GM21447 (cell line): ENCODE measurements around the gene RNASEH2C.
A peak's percentile ranks its signal among the peaks of the same experiment; 100 is the strongest.
"Not testable (repeated sequence)": the region's sequence is repeated elsewhere in the genome, so short reads cannot be mapped to it uniquely, and the experiment has no call there.

ENCODE experiments used
- ATAC-seq: cut with Tn5 transposase; IDR thresholded peaks from one replicate; pipeline ENCODE4 v1.9.1; 2021; ENCODE audit not compliant: unreplicated experiment

The RNASEH2C gene

DNA sequence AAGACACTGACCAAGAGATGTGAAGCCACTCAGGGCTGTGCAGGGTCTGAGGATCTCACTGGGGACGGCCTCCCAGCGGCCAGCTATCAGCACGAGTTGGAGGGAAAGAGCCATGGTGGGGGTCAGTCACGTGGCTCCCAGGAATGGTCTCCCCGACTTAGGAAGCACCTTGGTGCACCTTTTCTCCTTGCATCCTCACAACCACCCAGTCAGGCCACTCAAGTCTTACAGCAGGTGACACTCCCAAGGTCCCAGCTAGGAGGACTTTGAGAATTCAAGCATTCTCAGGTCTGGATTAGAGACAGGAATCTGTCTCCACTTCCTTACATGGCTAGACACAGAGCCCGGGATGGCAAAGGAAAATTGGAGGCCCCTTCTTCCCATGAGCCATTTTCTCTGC lies 2.7 kb downstream of the RNASEH2C start:
- no peak for ATAC-seq

DNA sequence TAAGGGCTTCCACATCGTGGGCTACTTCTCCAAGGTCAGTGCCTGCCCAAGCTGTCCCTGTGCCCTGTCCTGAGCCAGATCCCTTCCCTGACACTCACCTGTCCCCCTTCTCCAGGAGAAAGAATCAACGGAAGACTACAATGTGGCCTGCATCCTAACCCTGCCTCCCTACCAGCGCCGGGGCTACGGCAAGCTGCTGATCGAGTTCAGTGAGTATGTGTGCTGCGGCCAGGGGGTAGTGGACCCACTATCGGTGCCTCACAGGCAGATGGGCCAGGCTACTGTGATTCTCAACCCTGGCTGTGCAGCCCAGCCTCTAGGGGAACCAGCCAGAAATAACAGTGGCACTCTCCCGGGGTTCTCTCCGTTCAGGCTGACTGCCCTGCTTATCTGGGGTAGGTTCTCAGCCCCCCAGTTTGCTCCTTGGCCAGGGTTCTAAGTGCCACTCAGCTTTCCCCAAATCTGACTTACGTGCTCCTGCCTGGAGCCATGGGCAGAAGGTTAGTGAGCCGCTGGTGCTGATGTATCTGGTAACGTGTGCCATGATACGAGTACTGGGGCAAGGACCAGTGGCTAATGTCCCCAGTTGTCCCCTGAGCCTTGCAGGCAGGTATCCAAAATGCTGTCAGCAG lies 3.7 kb downstream of the RNASEH2C start:
- no peak for ATAC-seq

DNA sequence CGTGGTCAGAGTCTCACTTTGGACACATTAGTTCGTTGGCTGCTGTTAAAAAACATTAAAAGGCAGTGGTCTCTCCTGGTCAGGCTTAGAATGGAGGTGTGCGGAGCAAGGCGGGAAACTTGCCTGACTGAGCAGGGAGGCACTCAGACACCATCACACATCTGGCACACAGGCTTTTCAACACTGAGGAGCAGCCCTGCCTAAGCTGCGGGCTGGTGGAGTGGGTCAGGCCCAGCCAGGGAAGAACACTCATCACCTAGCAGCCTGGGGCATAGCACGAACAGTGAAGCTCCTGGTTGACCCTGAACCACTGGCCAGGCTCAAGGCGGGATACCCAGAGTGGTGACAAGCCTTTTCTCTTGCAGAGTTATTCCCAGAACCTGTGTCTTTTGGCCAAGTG lies 4.3 kb downstream of the RNASEH2C start:
- ATAC-seq, result no peak

DNA sequence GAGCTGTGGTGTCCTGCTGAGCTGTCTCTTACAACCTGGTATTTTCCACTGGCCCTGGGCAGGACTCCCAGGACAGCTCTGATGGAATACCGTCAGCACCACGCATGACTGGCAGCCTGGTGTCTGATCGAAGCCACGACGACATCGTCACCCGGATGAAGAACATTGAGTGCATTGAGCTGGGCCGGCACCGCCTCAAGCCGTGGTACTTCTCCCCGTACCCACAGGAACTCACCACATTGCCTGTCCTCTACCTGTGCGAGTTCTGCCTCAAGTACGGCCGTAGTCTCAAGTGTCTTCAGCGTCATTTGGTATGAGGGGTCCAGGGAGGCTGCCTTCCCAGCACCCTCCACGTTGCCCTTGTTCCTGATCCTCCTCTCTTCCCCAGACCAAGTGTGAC lies 6.2 kb downstream of the RNASEH2C start:
- ATAC-seq, result no peak

DNA sequence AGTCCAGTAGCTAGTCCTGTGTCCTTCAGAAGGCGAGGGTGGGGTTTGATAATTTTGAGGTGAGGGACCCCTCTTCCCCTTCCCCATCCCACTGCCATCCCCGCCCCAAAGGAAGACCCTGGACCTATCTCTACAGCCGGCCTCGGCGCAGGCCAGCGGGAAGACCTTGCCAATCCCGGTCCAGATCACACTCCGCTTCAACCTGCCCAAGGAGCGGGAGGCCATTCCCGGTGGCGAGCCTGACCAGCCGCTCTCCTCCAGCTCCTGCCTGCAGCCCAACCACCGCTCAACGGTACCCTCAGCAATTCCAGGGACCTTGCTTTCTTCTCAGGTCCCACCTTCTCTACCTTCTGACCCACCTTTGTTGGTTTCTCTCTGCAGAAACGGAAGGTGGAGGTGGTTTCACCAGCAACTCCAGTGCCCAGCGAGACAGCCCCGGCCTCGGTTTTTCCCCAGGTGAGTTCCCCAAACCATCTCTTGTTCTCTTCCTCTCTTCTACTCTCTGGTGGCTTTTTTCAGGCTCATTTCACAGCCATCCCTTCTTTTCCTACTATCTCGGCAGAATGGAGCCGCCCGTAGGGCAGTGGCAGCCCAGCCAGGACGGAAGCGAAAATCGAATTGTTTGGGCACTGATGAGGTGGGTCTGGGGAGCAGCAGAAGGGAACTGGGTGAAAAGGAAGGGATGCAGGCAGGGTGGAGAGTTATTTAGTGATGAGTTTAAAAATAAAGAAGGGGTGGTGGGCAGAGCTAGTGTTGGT lies 7.2 kb downstream of the RNASEH2C start:
- no peak for ATAC-seq

DNA sequence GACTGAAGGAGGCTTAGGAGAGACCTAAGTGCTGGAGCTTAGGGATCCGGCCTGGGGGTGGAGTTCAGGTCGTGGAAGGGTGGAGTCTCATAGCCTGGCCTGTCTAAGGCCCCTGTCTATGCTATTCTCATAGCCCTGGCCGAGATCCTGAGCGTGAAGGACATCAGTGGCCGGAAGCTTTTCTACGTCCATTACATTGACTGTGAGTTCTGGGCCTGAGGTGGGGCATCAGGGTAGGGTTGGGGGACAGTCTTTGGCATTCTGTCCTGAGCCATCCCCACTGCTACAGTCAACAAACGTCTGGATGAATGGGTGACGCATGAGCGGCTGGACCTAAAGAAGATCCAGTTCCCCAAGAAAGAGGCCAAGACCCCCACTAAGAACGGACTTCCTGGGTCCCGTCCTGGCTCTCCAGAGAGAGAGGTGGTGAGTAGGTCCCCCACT lies 7.9 kb downstream of the RNASEH2C start:
- no peak for ATAC-seq

DNA sequence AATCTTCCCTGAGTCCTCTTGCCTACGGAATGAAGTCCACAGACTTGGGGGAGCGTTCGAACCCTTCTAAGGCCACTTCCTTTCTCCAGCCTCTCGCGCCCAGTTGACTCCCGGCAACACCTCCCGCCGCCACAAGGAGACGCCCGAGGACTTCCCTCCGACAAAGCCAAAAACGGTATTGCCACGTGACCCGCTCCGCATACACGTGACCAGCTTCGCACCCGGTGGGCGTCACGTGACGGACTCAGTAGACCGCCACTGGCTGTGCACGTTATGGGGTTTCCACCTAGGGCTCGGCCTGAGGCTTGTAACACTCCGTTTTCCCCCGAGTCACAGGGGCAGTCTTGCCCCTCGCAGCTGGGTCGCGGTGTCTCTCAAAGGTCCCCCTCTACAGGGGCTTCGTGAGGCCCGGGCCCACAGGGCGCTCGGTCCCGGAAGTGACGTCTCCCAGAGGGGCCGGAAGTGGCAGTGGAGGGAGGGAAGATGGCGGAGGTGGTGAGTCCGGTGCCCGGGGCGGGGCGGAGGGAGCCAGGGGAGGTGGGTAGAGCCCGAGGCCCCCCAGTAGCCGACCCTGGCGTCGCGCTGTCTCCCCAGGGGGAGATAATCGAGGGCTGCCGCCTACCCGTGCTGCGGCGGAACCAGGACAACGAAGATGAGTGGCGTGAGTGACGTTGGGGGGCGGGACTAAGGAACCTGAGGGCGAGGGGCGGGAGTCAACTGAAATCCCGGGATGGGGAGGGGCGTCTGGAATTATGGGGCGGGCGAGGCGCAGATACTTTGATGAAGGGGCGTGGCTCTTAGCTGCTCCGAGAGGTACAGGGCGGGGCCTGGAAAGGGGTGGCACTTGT lies 8.6 kb downstream of the RNASEH2C start, which contains the start of gene KAT5:
Gene KAT5, plus strand, starts transcription at position 468 of the 848 bp plus-strand sequence. Its CDS starts 16 bp downstream, at position 484.
- peak; percentile 78 for ATAC-seq

DNA sequence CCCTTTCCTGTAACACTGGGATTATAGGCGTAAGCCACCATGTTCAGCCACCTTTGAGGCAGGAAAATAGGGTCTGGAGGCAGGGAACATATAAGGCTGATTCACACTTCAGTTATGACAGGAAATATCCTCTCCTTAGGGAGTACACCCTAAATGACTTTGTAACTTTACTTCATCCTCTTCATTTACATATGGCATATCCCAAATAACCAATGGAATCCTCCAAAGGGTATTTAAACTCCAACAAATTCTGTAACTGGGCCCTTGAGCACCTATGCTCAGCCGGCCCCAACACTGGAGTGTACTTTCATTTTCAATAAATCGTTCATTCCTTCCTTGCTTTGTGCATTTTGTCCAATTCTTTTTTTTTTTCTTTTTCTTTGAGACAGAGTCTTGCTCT lies 10.2 kb downstream of the RNASEH2C start:
- ATAC-seq, result no peak

DNA sequence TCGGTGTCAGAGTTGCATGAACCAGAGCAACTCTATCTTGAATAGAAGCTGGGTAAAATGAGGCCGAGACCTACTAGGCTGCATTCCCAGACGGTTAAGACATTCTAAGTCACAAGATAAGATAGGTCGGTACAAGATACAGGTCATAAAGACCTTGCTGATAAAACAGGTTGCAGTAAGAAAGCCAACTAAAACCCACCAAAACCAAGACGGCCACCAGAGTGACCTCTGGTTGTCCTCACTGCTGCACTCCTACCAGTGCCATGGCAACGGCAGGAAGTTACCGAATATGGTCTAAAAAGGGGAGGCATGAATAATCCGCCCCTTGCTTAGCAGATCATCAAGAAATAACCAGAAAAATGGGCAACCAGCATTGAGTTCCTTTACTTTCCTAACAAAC lies 10.9 kb downstream of the RNASEH2C start:
- no peak for ATAC-seq

DNA sequence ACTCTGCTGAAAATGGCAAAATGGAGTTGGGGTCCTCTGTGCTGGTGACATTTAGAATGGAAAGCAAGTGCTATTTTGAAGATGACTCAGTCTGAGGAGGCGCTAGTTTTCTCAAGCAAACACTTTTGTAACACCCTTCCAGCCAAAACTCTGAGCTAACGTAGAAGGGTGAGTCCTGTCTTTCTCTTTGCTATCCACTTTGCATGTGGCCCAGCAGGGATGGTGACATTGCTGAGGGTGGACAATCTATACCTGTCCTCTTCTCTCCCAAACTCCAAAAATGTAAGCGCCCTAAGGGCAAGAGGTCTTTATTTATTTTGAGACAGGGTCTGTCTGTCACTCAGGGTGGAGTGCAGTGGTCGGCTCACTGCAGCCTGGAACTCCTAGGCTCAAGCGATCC lies 12.1 kb downstream of the RNASEH2C start:
- ATAC-seq, result no peak

DNA sequence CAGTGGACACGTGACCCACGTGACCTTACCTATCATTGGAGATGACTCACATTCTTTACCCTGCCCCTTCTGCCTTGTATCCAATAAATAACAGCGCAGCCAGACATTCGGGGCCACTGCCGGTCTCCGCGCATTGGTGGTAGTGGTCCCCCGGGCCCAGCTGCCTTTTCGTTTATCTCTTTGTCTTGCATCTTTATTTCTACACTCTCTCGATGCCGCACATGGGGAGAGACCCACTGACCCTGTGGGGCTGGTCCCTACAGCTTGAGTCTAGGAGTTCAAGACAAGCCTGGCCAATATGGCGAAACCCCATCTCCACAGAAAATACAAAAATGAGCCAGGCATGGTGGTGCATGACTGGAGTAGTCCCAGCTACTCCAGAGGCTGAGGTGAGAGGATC lies 13.6 kb downstream of the RNASEH2C start:
- not testable (repeated sequence) for ATAC-seq

DNA sequence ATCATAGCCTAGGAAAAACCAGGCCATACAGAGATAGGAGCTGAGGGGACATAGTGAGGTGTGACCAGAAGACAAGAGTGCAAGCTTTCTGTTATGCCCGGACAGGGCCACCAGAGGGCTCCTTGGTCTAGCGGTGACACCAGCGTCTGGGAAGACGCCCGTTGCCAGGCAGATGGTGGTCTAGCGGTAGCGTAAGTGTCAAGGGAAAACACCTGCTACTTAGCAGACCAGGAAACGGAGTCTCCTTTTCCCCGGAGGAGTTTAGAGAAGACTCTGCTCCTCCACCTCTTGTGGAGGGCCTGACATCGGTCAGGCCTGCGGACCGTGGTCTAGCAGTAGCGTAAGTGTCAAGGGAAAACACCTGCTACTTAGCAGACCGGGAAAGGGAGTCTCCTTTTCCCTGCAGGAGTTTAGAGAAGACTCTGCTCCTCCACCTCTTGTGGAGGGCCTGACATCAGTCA lies 14.3 kb downstream of the RNASEH2C start:
- ATAC-seq, result not testable (repeated sequence)

DNA sequence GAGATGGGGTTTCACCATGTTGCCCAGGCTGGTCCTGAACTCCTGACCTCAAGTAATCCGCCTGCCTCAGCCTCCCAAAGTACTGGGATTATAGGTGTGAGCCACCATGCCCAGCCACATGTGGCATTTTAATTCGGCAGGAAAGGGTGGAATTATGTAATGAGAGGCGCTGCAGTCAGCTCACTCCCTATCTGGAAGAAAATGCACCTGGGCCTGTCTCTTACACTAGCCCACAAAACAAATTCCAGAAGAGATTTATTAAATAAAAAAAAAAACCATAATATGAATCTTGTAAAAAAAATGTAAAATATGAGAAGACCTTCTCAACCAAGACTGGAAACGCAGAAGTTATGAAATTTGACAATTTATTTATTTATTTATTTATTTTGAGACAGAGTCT lies 16.8 kb downstream of the RNASEH2C start:
- ATAC-seq, result no peak

DNA sequence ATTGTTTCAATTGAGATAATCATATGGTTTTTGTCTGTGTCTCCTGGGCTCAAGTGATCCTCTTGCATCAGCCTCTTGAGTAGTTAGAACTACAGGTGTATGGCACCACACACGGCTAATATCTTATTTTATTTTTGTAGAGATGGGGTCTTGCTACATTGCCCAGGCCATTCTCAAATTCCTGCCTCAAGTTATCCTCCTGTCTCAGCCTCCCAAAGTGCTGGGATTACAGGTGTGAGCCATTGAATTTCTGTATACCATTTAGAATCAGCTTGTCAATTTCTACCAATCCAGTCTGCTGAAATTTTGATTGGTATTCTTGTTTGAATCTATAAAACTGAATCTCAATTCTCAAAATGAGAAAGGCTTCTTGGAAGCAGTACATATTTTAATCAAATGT lies 18.9 kb downstream of the RNASEH2C start:
- ATAC-seq, result no peak

DNA sequence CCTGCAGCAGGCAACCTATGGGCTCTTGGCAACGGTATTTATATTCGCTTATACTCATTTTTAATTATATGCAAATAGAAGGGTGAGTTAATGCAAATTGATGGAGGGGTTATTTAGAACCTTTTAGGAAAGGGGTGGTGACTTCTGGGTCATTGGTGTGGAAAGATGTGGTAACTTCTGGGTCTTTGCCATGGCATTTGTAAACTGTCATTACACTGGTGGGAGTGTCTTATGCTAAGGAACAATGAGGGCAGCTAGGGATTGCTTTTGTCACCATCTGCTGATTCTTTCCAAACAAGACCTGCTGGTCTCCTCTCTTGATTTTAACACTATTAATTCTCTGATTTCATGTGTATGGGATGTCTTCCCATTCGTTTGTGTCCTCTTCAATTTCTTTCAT lies 20.2 kb downstream of the RNASEH2C start:
- ATAC-seq, result no peak

DNA sequence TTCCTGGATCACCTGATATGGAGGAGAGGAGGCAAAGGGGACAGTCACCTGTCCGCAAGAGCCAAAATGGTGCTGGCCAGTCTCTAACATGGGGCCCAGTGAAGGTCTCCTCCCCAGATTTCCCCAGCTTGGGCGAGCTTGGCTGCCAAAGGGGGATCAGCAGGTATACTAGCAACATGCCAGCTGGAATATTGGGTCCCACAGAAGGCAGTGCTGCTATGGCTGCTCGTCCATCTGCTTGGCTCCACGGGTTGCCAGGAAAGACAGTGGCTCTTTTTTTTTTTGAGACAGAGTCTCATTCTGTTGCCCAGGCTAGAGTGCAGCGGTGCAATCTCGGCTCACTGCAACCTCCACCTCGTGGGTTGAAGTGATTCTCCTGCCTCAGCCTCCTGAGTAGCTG lies 21.3 kb downstream of the RNASEH2C start:
- ATAC-seq, result no peak

DNA sequence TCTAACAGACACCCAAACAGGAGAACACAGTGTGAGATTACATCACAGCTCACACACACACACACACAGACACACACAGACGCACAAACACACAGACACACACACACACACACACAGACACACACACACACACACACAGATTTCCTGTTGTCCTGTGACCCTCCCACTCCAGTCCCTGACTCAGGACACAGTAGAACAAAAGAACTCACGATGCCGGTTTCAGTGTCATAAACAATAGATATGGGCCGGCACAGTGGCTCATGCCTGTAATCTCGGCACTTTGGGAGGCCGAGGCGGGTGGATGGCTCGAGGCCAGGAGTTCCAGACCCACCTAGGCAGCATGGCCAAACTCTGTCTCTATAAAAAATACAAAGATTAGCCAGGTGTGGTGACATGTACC lies 22.4 kb downstream of the RNASEH2C start:
- no peak for ATAC-seq

DNA sequence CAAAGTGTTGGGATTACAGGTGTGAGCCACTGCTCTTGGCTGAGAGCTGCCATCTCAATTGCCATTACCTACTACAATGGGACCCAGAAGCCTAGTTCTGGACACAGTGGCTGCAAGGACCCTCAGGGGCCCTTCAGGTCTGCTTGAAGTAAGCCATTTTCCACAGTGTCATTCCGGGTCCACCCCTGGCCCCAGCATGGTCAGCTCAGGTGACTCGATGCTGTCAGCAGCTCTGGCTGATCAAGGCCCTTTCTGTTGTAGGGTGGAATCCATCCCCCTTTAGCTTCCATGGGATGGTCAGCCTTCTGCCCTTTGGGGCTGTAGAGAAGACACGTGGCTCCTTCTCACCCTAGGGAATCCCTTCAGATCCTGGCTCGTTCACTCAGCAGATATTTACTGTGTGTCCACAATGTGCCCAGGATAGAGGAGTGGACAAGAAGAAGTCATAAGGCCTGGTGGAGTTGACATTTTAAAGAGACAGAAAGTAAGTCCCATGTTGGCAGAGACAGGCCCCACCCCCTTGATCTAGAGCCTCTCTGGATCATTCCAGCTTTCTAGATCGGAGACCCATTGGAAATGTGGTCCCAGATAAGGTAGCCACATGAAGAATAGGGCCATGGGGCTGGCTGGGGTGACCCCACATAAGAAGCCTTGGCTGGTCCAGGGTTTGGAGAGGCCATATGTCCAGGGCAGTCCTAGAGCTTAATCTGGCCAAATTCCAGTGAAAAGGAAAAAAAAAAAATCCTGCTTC lies 23.6 kb downstream of the RNASEH2C start:
- ATAC-seq, result no peak

DNA sequence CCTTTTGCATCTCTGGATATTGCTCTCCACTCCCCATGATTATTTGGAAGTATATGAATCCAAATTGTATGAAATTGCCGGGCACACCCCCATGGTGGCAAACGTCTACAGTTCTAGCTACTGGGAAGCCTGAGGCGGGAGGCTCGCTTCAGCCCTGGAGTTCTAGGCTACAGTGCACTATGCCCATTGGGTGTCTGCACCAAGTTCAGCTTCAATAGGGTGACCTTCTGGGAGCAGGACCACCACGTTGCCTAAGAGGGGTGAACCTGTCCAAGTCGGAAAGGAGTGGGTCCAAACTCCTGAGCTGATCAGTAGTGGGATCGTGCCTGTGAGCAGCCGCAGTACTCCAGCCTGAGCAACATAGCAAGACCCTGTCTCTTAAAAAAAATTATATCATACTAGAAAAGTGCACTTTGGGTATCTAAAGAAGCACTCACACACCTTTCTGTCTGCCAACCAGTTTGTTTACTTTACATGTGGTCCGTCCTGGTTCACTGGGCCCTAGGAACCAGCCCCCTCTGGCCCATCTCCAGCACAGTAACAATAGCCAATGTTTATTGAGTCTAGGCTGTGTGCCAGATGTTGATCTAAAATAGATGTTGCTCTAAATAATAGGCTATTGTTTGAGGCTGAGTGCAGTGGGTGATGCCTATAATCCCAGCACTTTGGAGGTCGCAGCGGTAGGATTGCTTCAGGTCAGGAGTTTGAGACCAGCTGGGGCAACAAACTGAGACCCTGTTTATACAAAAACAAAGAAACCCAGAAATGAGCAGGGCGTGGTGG lies 24.9 kb downstream of the RNASEH2C start:
- ATAC-seq, result no peak

DNA sequence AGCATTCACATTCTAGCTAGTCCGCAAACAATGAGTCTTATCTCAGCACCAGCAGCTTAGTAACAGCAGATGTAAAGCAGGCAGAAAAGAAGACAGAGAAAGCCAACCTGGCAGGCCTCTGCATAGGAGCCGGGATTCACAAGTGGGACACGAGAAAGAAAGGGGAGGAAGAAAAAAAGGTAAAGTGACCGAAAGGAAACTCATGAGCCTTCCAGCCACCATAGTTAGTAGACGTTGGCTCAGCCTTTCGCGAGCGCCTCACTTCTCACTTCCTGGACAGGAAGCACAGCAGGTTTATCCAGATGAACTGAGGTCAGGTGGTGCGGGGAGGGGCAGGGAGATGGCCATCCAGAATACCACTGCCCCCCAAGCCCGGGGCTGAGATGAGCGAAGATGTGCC lies 28.2 kb downstream of the RNASEH2C start:
- no peak for ATAC-seq
